A549 (cell line): ENCODE data around the gene RAB17. TPM values are rescaled to one million over a fixed set of nuclear protein-coding genes. Genes with fewer than 3 reads are reported as not detected.

Source experiments
- ATAC-seq, 2 experiments: fragments of 200-7000 bp in 1 of 2; fragments of >200 bp in 1 of 2; cut with Nextera tagmentation in 1 of 2; cut with Tn5 transposase in 1 of 2; 3 replicates each; pipeline versions ENCODE4 v1.8.0 to v1.9.1; 2018 to 2020; ENCODE audit warnings: mild to moderate bottlenecking in 1 of 2, moderate library complexity in 1 of 2
- CTCF ChIA-PET: fragments of 300-600 bp; sonication (Branson Sonifier 250); formaldehyde crosslinking; extraction: SDS; loops from one replicate; lab custom pipeline; 2021; ENCODE audit warnings: antibody characterized with exemption, inconsistent platforms; lab: Yijun Ruan, JAX
- POLR2A ChIA-PET: fragments of 350-600 bp; formaldehyde crosslinking; extraction: SDS; loops from one replicate; lab custom pipeline; 2021; ENCODE audit warnings: antibody characterized with exemption, inconsistent platforms; lab: Yijun Ruan, JAX
- DNase-seq, 2 experiments: peaks; one replicate each; pipeline versions ENCODE4 v3.0.0 to v3.0.0-alpha.2; 2011 to 2016; ENCODE audit warnings: low read depth in 1 of 2, low spot score in 1 of 2
- FAIRE-seq: peaks from 2 replicates; lab custom pipeline; 2011; peaks lifted over from hg19 to GRCh38; lab: Jason Lieb, UNC
- H3K27ac ChIP-seq, 2 experiments: fragments of >200 bp; sonication (Bioruptor Twin); formaldehyde crosslinking; 3 replicates each; pipeline ENCODE4 v1.5.1; 2016 to 2017
- H3K4me1 ChIP-seq: fragments of >200 bp; sonication (Bioruptor Twin); formaldehyde crosslinking; 3 replicates; pipeline ENCODE4 v1.6.1; 2016
- H3K4me2 ChIP-seq: fragments of >200 bp; sonication (Bioruptor Twin); formaldehyde crosslinking; 3 replicates; pipeline ENCODE4 v1.6.1; 2016
- H3K4me3 ChIP-seq: fragments of >200 bp; sonication (Bioruptor Twin); formaldehyde crosslinking; 3 replicates; pipeline ENCODE4 v1.5.1; 2016
- H3K9me3 ChIP-seq: fragments of >200 bp; sonication (Bioruptor Twin); formaldehyde crosslinking; 3 replicates; pipeline ENCODE4 v1.6.1; 2016
- ATOH8 ChIP-seq: fragments of 250-450 bp; sonication (Bioruptor Pico); IDR thresholded peaks from 2 replicates; pipeline ENCODE4 v1.5.0; 2020; ENCODE audit warnings: low read depth, mild to moderate bottlenecking, moderate library complexity
- BCL3 ChIP-seq: fragments of >200 bp; sonication (Bioruptor Twin); formaldehyde crosslinking; IDR thresholded peaks from 3 replicates; pipeline ENCODE4 v1.6.1; 2016
- E2F6 ChIP-seq: IDR thresholded peaks from 2 replicates; pipeline ENCODE4 v1.6.1; 2012; ENCODE audit warnings: low read depth, borderline replicate concordance
- EHMT2 ChIP-seq: fragments of 200-600 bp; sonication (generic); IDR thresholded peaks from 2 replicates; pipeline ENCODE4 v1.6.1; 2016; ENCODE audit warnings: antibody characterized with exemption, low read depth, mild to moderate bottlenecking, moderate library complexity
- ELK1 ChIP-seq: fragments of 150-350 bp; IDR thresholded peaks from 2 replicates; pipeline ENCODE4 v1.6.1; 2014; ENCODE audit warnings: low read depth, mild to moderate bottlenecking, low read length
- ESRRA ChIP-seq: fragments of 150-350 bp; IDR thresholded peaks from 2 replicates; pipeline ENCODE4 v1.6.1; 2014; ENCODE audit warnings: mild to moderate bottlenecking, low read length, borderline replicate concordance
- FOSB ChIP-seq: fragments of 250-450 bp; sonication (Bioruptor Pico); IDR thresholded peaks from 2 replicates; pipeline ENCODE4 v1.5.0; 2020; ENCODE audit warnings: mild to moderate bottlenecking, moderate library complexity
- HES2 ChIP-seq: fragments of >200 bp; sonication (Bioruptor Twin); formaldehyde crosslinking; IDR thresholded peaks from 2 replicates; pipeline ENCODE4 v1.6.1; 2016
- HOXA7 ChIP-seq: fragments of 250-450 bp; sonication (Bioruptor Pico); IDR thresholded peaks from 2 replicates; pipeline ENCODE4 v1.5.0; 2020; ENCODE audit warnings: mild to moderate bottlenecking, moderate library complexity
- HOXB13 ChIP-seq: fragments of 250-450 bp; sonication (Bioruptor Pico); IDR thresholded peaks from 2 replicates; pipeline ENCODE4 v1.5.0; 2020; ENCODE audit warnings: low read depth, mild to moderate bottlenecking, moderate library complexity
- JUN ChIP-seq, 2 experiments: fragments of >200 bp; sonication (Bioruptor Twin); formaldehyde crosslinking; IDR thresholded peaks; 2 replicates in 1 of 2; 3 replicates in 1 of 2; pipeline ENCODE4 v1.6.1; 2016 to 2017
- KDM5A ChIP-seq: fragments of 200-600 bp; sonication (generic); IDR thresholded peaks from 2 replicates; pipeline ENCODE4 v1.6.1; 2016; ENCODE audit warnings: antibody characterized with exemption, mild to moderate bottlenecking
- NPAS2 ChIP-seq: fragments of 250-450 bp; sonication (Bioruptor Pico); IDR thresholded peaks from 2 replicates; pipeline ENCODE4 v1.8.0; 2022; ENCODE audit warnings: mild to moderate bottlenecking, moderate library complexity, borderline replicate concordance
- PBX3 ChIP-seq: IDR thresholded peaks from 2 replicates; pipeline ENCODE4 v1.6.1; 2012
- POLR2A ChIP-seq: IDR thresholded peaks from 2 replicates; pipeline ENCODE4 v1.6.1; 2012; ENCODE audit warnings: mild to moderate bottlenecking, low read length
- RNF2 ChIP-seq: fragments of 200-600 bp; sonication (generic); IDR thresholded peaks from 2 replicates; pipeline ENCODE4 v1.6.1; 2016; ENCODE audit warnings: low read depth, mild to moderate bottlenecking, antibody characterized with exemption, moderate library complexity, borderline replicate concordance
- SMC3 ChIP-seq: fragments of >200 bp; sonication (Bioruptor Twin); formaldehyde crosslinking; IDR thresholded peaks from 3 replicates; pipeline ENCODE4 v1.6.1; 2018; ENCODE audit warnings: inconsistent platforms
- ZFP36 ChIP-seq: fragments of 450-650 bp; IDR thresholded peaks from 2 replicates; pipeline ENCODE4 v1.6.1; 2014; ENCODE audit warnings: borderline replicate concordance; ENCODE audit not compliant: partially characterized antibody
- WGBS: methylation state at CpG from one replicate; pipeline ENCODE4 v1.1.6; 2017; ENCODE audit errors: missing lambda C conversion rate; 5-methylcytosine and 5-hydroxymethylcytosine counted together
- polyA plus RNA-seq, 4 experiments: library from polyadenylated mRNA; depleted of rRNA in 3 of 4; stranded (reverse); fragments of >200 nt; fragmentation: RNase III in 1 of 4; extraction: RNeasy Plus Mini Kit Qiagen cat#74134 plus additional on column Dnase treatment in 1 of 4; gene quantifications; 2 replicates in 3 of 4; 3 replicates in 1 of 4; pipeline ENCODE4 v1.2.3, GENCODE V29; 2011 to 2017

Gene RAB17
- polyA plus RNA-seq, 2 of the 4 experiments (the other 2 are of a cell fraction) = 0.44 to 2.2 TPM

GRCh38 chr2:237601453-237602116 is 11.1 kb upstream of the RAB17 start:
- ATAC-seq (peak in 1 of 2 experiments; percentile 41; a peak in 3 of 6 replicates), FAIRE-seq (no peak), DNase-seq (no peak)
- POLR2A ChIA-PET = no interaction called here
- Histone ChIP-seq H3K4me1 (no peaks in the 10 kb centered on the region), H3K27ac (no peak overlapping the region), H3K4me3 (no peak overlapping the region), H3K9me3 (no peaks in the 10 kb centered on the region), H3K4me2 (no peak overlapping the region)
- CTCF ChIA-PET = interaction anchor here (1.3 to 4.4 kb wide), 5 partner anchors 29 to 480 kb away, joined by 3 to 19 read pairs (median 5); no protein-coding TSS in a partner anchor
- no peak for TF ChIP-seq POLR2A
- TF ChIP-seq FOSB (CRISPR knock-in tag) = no peak
- TF ChIP-seq ATOH8 (CRISPR knock-in tag) = no peak
- 80% methylated on average over 14 of the region's 14 CpGs for WGBS

- FAIRE-seq (no peak), DNase-seq (no peak), ATAC-seq (no peak)
- 80% methylated on average over 16 of the region's 16 CpGs for WGBS
- CTCF ChIA-PET = interaction anchor here (1.4 to 4.4 kb wide), 3 partner anchors 28 to 144 kb away, joined by 5 to 19 read pairs (median 6); no protein-coding TSS in a partner anchor
- H3K27ac ChIP-seq = no peak overlapping the region
- H3K9me3 ChIP-seq = no peaks in the 10 kb centered on the region
- no peak overlapping the region for H3K4me3 ChIP-seq
- TF ChIP-seq PBX3 (no peak), HOXB13 (CRISPR knock-in tag) (no peak), HOXA7 (CRISPR knock-in tag) (no peak), JUN (IDR thresholded peaks at IDR 0.05) (no peak), ZFP36 (no peak), KDM5A (no peak), HES2 (no peak), ATOH8 (CRISPR knock-in tag) (no peak), EHMT2 (no peak), RNF2 (no peak), SMC3 (no peak), ELK1 (no peak), ESRRA (no peak), BCL3 (no peak), NPAS2 (CRISPR knock-in tag) (no peak), E2F6 (no peak)
- peaks cover 2% of the 10 kb centered on the region; the same call in 2 of the 3 replicates for H3K4me1 ChIP-seq
- H3K4me2 ChIP-seq = no peak overlapping the region
- POLR2A ChIA-PET = no interaction called here
Observed at GRCh38 chr2:237600205-237600846, 9.8 kb upstream of the RAB17 start.
